ENCODE measurements around the gene DAB1. TPM values are rescaled to one million over a fixed set of nuclear protein-coding genes. Genes with fewer than 3 reads are reported as not detected.

Gene DAB1
- total RNA-seq, 1 donor from 2014 or later = not detected

GRCh38 chr1:57277681-57278080 lies 146.2 kb downstream of the DAB1 start:
- DNase-seq (ENCODE audit: low read depth in 2 of 2) = no peak

GRCh38 chr1:57276918-57277317 lies 146.9 kb downstream of the DAB1 start:
- no peak for DNase-seq (ENCODE audit: low read depth in 2 of 2)

- DNase-seq (ENCODE audit: low read depth in 2 of 2) = no peak
These were observed 151.3 kb downstream of the DAB1 start for GRCh38 chr1:57272601-57273000.

GRCh38 chr1:57272150-57272549 lies 151.7 kb downstream of the DAB1 start:
- DNase-seq (ENCODE audit: low read depth in 2 of 2) = no peak

- DNase-seq (ENCODE audit: low read depth in 2 of 2) = no peak
These were observed 152.7 kb downstream of the DAB1 start for GRCh38 chr1:57270927-57271698.

GRCh38 chr1:57269630-57270225 lies 154.1 kb downstream of the DAB1 start:
- DNase-seq (ENCODE audit: low read depth in 2 of 2) = no peak

- no peak for DNase-seq (ENCODE audit: low read depth in 2 of 2)
These were observed 158.8 kb downstream of the DAB1 start for GRCh38 chr1:57265104-57265503.

- DNase-seq (ENCODE audit: low read depth in 2 of 2) = no peak
These were observed 161.4 kb downstream of the DAB1 start for GRCh38 chr1:57262472-57262871.

GRCh38 chr1:57258557-57259325 lies 165.1 kb downstream of the DAB1 start:
- DNase-seq (ENCODE audit: low read depth in 2 of 2) = no peak

- no peak for DNase-seq (ENCODE audit: low read depth in 2 of 2)
These were observed 167.9 kb downstream of the DAB1 start for GRCh38 chr1:57255945-57256344.

GRCh38 chr1:57254022-57254421 lies 169.8 kb downstream of the DAB1 start:
- no peak for DNase-seq (ENCODE audit: low read depth in 2 of 2)

GRCh38 chr1:57252597-57253294 lies 171.1 kb downstream of the DAB1 start:
- no peak for DNase-seq (ENCODE audit: low read depth in 2 of 2)

- DNase-seq (ENCODE audit: low read depth in 2 of 2) = no peak
These were observed 173.8 kb downstream of the DAB1 start for GRCh38 chr1:57250021-57250420.

- DNase-seq (ENCODE audit: low read depth in 2 of 2) = no peak
These were observed 174.3 kb downstream of the DAB1 start for GRCh38 chr1:57249511-57249910.

- DNase-seq (ENCODE audit: low read depth in 2 of 2) = no peak
These were observed 175.0 kb downstream of the DAB1 start for GRCh38 chr1:57248830-57249229.

GRCh38 chr1:57238233-57238781 lies 185.6 kb downstream of the DAB1 start:
- DNase-seq (ENCODE audit: low read depth in 2 of 2) = no peak

GRCh38 chr1:57235730-57236510 lies 187.9 kb downstream of the DAB1 start:
- DNase-seq (ENCODE audit: low read depth in 2 of 2) = no peak

- DNase-seq (ENCODE audit: low read depth in 2 of 2) = no peak
These were observed 189.4 kb downstream of the DAB1 start for GRCh38 chr1:57234459-57234858.

GRCh38 chr1:57232500-57232899 lies 191.4 kb downstream of the DAB1 start:
- no peak for DNase-seq (ENCODE audit: low read depth in 2 of 2)

- no peak for DNase-seq (ENCODE audit: low read depth in 2 of 2)
These were observed 193.9 kb downstream of the DAB1 start for GRCh38 chr1:57229998-57230397.

- DNase-seq (ENCODE audit: low read depth in 2 of 2) = no peak
These were observed 194.8 kb downstream of the DAB1 start for GRCh38 chr1:57229076-57229475.

Measured in lung microvascular endothelial cell (primary cell).